Measurements from ENCODE around the gene PCDHGC3. TPM values are rescaled to one million over a fixed set of nuclear protein-coding genes. Genes with fewer than 3 reads are reported as not detected.

PCDHGC3 gene
- total RNA-seq, 4 donors from 2014 or later = 25.9 to 146 (median 123) TPM

DNA sequence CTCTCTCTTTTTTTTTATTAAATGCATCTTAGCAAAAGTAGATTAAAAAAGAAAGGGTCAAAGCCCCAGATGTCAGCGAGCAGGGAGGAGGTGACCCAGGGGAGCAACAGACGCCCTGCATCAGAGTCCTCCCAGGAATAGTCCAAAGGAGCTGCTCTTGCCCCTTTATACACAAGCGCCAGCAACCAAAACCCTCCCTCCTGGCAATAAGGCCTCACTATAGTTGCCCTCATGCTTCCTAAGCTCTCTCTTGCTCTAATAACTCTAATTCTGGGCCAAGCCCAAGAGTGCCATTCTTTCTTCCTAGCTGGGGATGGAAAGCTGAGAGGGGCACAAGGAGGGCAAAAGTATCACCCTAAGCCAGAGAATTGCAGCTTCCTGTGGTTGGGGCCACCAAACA lies 39.4 kb downstream of the PCDHGC3 start:
- Histone ChIP-seq H3K4me1 (peaks cover 7 to 12% of the 10 kb centered on the region in 2 donors), H3K9me3 (no peaks in the 10 kb centered on the region), H3K27ac (peak overlapping the region; percentile 97 to 98), H3K4me3 (no peak overlapping the region), H3K27me3 (no peaks in the 10 kb centered on the region), H3K36me3 (no peaks in the 10 kb centered on the region)
- DNase-seq = no peak
- TF ChIP-seq, protein P1, sequence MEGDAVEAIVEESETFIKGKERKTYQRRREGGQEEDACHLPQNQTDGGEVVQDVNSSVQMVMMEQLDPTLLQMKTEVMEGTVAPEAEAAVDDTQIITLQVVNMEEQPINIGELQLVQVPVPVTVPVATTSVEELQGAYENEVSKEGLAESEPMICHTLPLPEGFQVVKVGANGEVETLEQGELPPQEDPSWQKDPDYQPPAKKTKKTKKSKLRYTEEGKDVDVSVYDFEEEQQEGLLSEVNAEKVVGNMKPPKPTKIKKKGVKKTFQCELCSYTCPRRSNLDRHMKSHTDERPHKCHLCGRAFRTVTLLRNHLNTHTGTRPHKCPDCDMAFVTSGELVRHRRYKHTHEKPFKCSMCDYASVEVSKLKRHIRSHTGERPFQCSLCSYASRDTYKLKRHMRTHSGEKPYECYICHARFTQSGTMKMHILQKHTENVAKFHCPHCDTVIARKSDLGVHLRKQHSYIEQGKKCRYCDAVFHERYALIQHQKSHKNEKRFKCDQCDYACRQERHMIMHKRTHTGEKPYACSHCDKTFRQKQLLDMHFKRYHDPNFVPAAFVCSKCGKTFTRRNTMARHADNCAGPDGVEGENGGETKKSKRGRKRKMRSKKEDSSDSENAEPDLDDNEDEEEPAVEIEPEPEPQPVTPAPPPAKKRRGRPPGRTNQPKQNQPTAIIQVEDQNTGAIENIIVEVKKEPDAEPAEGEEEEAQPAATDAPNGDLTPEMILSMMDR (IDR thresholded peaks at IDR 0.05) = no peak
- TF ChIP-seq POLR2A (IDR thresholded peaks at IDR 0.05) = no peak
- intact Hi-C loops (cut with DNase I; ENCODE audit: low total_unique reads) = no loop called here

DNA sequence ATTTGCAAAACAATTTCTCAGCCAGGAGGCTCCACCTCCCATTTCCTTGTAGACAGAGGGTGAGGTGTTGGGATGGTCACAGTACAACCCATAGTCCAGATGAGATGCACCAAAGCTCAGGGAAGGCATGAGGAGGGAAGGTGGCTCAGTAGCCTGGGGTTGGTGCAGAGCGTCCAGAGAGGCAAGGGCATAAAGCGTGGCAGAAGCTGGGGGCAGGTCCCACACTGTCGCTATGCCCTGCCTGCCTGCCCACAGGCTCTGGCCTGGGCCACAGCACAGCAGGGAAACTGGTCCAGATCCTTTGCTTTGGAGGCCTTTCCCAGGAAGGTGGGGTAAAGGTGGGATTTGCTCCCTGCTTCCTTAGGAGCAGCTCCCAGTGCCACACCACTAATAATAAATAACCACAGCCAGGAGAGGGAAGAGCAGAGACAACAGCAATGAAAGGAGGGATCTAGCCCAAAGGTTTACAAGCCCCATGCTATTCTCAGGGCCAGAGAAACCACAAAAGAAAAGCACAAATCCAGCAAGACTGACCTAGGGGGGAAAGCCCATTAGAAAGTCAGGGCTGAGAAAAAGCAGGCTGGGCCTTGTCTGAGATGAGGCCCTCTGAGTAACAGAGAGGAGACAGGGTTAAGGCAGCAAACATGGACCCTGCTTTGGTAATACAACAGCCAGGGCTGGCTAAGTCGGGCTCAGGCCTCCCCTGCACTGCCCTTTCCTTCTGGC lies 40.3 kb downstream of the PCDHGC3 start:
- Histone ChIP-seq H3K27me3 (no peaks in the 10 kb centered on the region), H3K36me3 (no peaks in the 10 kb centered on the region), H3K27ac (peak overlapping the region; percentile 23 to 98), H3K4me1 (peaks cover 4 to 12% of the 10 kb centered on the region in 2 donors), H3K9me3 (no peaks in the 10 kb centered on the region), H3K4me3 (no peak overlapping the region)
- intact Hi-C loops (cut with DNase I; ENCODE audit: low total_unique reads) = no loop called here
- no peak for DNase-seq
- TF ChIP-seq POLR2A (IDR thresholded peaks at IDR 0.05) = no peak
- TF ChIP-seq, protein P1 (IDR thresholded peaks at IDR 0.05) = no peak

DNA sequence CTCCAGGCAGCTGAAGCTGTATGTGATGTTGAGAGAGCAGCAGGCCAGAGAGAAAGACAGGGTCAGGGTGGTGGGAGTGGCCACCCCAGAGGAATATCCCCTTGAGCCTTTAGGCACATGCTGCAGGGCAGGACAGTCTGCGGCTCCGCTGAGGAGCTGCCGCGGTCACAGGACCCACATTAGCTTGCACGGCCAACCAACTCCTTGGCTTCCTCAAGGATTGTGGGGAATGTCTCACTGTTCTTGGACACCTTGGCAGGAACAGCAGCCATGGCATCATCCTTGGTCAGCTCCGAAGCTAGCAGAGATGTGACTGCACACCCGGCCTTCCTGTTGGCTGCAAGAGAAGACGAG lies 40.9 kb downstream of the PCDHGC3 start:
- H3K4me1 ChIP-seq = peaks cover 4 to 12% of the 10 kb centered on the region in 2 donors
- intact Hi-C loops (cut with DNase I; ENCODE audit: low total_unique reads) = no loop called here
- no peaks in the 10 kb centered on the region for H3K9me3 ChIP-seq
- DNase-seq = no peak
- peak overlapping the region; percentile 23 to 25 for H3K27ac ChIP-seq
- H3K27me3 ChIP-seq = no peaks in the 10 kb centered on the region
- no peak for TF ChIP-seq POLR2A (IDR thresholded peaks at IDR 0.05)
- TF ChIP-seq, protein P1 (IDR thresholded peaks at IDR 0.05) = no peak
- H3K36me3 ChIP-seq = no peaks in the 10 kb centered on the region
- no peak overlapping the region for H3K4me3 ChIP-seq

DNA sequence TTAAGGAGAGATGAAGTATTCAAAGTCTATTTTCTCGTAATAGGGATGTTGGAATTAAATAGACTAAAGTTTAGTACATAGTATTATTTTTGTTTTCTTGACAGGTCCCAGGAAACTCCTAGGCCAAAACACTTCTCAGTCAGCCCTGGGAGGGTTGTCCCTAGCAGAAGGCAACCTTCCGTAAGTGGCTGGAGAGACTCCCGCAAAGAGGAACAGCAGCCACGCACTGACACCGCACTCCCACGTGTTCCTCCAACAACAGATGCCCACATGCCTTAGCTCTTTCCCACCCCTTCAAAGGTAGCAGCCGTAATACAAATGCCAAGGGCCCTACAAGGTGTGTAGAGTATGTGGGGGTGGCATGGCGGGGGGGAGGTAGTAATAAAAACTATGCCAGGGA lies 41.5 kb downstream of the PCDHGC3 start:
- intact Hi-C loops (cut with DNase I; ENCODE audit: low total_unique reads) = no loop called here
- no peak for DNase-seq
- H3K4me3 ChIP-seq = no peak overlapping the region
- H3K36me3 ChIP-seq = no peaks in the 10 kb centered on the region
- H3K27me3 ChIP-seq = no peaks in the 10 kb centered on the region
- H3K27ac ChIP-seq = peak overlapping the region in 1 of 2 donors; percentile 25
- H3K4me1 ChIP-seq = peaks cover 4 to 12% of the 10 kb centered on the region in 2 donors
- H3K9me3 ChIP-seq = no peaks in the 10 kb centered on the region
- no peak for TF ChIP-seq POLR2A (IDR thresholded peaks at IDR 0.05)
- TF ChIP-seq, protein P1 (IDR thresholded peaks at IDR 0.05) = no peak

DNA sequence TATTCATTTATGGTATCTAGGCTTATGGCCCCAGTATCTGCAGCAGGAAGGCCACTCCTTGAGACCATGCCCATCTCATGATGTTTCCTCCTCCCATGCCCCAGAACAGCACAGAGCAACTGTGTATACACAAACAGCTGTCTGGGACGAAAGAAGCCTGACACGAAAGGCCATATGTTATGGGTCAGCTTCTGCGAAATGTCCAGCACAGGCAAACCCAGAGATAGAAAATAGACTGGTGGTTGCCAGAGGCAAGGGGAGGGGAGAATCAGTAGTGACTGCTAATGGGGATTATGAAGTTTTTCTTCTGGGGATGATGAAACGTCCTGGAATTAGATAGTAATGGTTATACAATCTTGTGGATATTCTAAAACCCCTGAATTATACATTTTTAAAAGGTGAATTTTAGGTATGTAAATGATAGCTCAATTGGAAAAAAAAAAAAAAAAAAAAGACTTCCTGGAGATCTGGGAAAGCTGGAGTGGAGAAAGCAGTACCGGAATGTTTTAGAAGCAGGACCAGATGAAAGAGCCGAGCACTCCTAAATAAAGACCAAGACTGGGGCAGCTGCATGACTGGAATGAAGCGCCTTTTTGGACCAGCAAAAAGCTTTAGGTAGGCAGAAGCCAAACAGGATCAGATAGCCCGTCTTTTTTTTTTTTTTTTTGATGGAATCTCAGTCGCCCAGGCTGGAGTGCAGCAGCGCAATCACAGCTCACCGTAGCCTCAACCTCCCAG lies 42.3 kb downstream of the PCDHGC3 start:
- DNase-seq = no peak
- intact Hi-C loops (cut with DNase I; ENCODE audit: low total_unique reads) = no loop called here
- H3K9me3 ChIP-seq = no peaks in the 10 kb centered on the region

More for the DNA sequence above, 42.3 kb downstream of the PCDHGC3 start:
- Histone ChIP-seq H3K27me3 (no peaks in the 10 kb centered on the region), H3K4me3 (no peak overlapping the region), H3K36me3 (no peaks in the 10 kb centered on the region), H3K4me1 (peaks cover 4 to 12% of the 10 kb centered on the region in 2 donors), H3K27ac (no peak overlapping the region)
- TF ChIP-seq POLR2A (IDR thresholded peaks at IDR 0.05) = no peak
- TF ChIP-seq, protein P1 (IDR thresholded peaks at IDR 0.05) = no peak
